Neuronal stem cell (in vitro differentiated cells): ENCODE data around the gene PAIP2B.
A peak's percentile ranks its signal among the peaks of the same experiment; 100 is the strongest.

ENCODE experiments used
- DNase-seq: peaks from one replicate; pipeline ENCODE4 v3.0.0-alpha.2; 2013; ENCODE audit warnings: low spot score
- H2AFZ ChIP-seq: one replicate; pipeline ENCODE4 v1.6.1; 2013; ENCODE audit warnings: mild to moderate bottlenecking, low read length, inconsistent platforms
- H2AK5ac ChIP-seq: 2 replicates; pipeline ENCODE4 v1.6.1; 2013; ENCODE audit warnings: low read depth, mild to moderate bottlenecking, inconsistent platforms, low read length, moderate library complexity, mixed read lengths
- H2BK120ac ChIP-seq: 2 replicates; pipeline ENCODE4 v1.6.1; 2013; ENCODE audit warnings: low read depth, mild to moderate bottlenecking, inconsistent platforms, low read length, moderate library complexity, mixed read lengths
- H2BK12ac ChIP-seq: one replicate; pipeline ENCODE4 v1.6.1; 2013; ENCODE audit warnings: low read length, inconsistent platforms
- H2BK15ac ChIP-seq: 2 replicates; pipeline ENCODE4 v1.6.1; 2013; ENCODE audit warnings: mild to moderate bottlenecking, low read length, inconsistent platforms, mixed read lengths
- H2BK5ac ChIP-seq: one replicate; pipeline ENCODE4 v1.6.1; 2013; ENCODE audit warnings: inconsistent platforms, mild to moderate bottlenecking, low read length, moderate library complexity
- H3K14ac ChIP-seq: one replicate; pipeline ENCODE4 v1.6.1; 2013; ENCODE audit warnings: low read length, inconsistent platforms
- H3K18ac ChIP-seq: 2 replicates; pipeline ENCODE4 v1.6.1; 2013; ENCODE audit warnings: low read length, inconsistent platforms
- H3K23ac ChIP-seq: 2 replicates; pipeline ENCODE4 v1.6.1; 2013; ENCODE audit warnings: low read depth, mild to moderate bottlenecking, mixed read lengths, low read length, inconsistent platforms; ENCODE audit not compliant: poor library complexity
- H3K27ac ChIP-seq: replicated peaks from 3 replicates; pipeline ENCODE4 v1.5.1; 2013; ENCODE audit warnings: low read length, inconsistent platforms
- H3K27me3 ChIP-seq, 3 experiments: 2 replicates each; pipeline ENCODE4 v1.6.1; 2013; ENCODE audit warnings: low read length in 3 of 3, mild to moderate bottlenecking in 2 of 3, inconsistent platforms in 1 of 3, low read depth in 1 of 3, mixed read lengths in 1 of 3, moderate library complexity in 1 of 3; ENCODE audit not compliant: control insufficient read depth in 3 of 3, insufficient read depth in 3 of 3
- H3K36me3 ChIP-seq, 2 donors: replicated peaks in 1 of 2; 2 replicates each; pipeline ENCODE4 v1.6.1; 2013; ENCODE audit warnings: low read length in 2 of 2; ENCODE audit not compliant: control insufficient read depth in 2 of 2, insufficient read depth in 2 of 2
- H3K4ac ChIP-seq: 2 replicates; pipeline ENCODE4 v1.6.1; 2013; ENCODE audit warnings: inconsistent platforms, mild to moderate bottlenecking, low read length, moderate library complexity
- H3K4me1 ChIP-seq, 2 donors: 1 replicate in 1 of 2; 2 replicates in 1 of 2; pipeline ENCODE4 v1.6.1; 2013; ENCODE audit warnings: low read length in 2 of 2, low read depth in 1 of 2; ENCODE audit not compliant: control insufficient read depth in 2 of 2, insufficient read depth in 1 of 2
- H3K4me2 ChIP-seq: one replicate; pipeline ENCODE4 v1.6.1; 2013; ENCODE audit warnings: mild to moderate bottlenecking, low read length, inconsistent platforms; ENCODE audit not compliant: insufficient read depth, poor library complexity, severe bottlenecking
- H3K4me3 ChIP-seq, 2 donors: 2 replicates each; pipeline ENCODE4 v1.5.1; 2013; ENCODE audit warnings: low read length in 2 of 2, mild to moderate bottlenecking in 2 of 2, inconsistent platforms in 1 of 2, moderate library complexity in 1 of 2
- H3K79me1 ChIP-seq: one replicate; pipeline ENCODE4 v1.6.1; 2013; ENCODE audit warnings: low read depth, mild to moderate bottlenecking, inconsistent platforms, low read length, moderate library complexity
- H3K9ac ChIP-seq: one replicate; pipeline ENCODE4 v1.6.1; 2013; ENCODE audit warnings: mild to moderate bottlenecking, low read depth, low read length, inconsistent platforms; ENCODE audit not compliant: poor library complexity
- H3K9me3 ChIP-seq, 2 donors: replicated peaks in 1 of 2; 2 replicates each; pipeline versions ENCODE3 to v1.6.1; 2013; ENCODE audit warnings: low read length in 2 of 2, mild to moderate bottlenecking in 2 of 2, inconsistent platforms in 1 of 2, low read depth in 1 of 2, mixed read lengths in 1 of 2, moderate library complexity in 1 of 2; ENCODE audit not compliant: control insufficient read depth in 2 of 2, insufficient read depth in 1 of 2
- H4K8ac ChIP-seq: one replicate; pipeline ENCODE4 v1.6.1; 2013; ENCODE audit warnings: low read depth, mild to moderate bottlenecking, inconsistent platforms, low read length, moderate library complexity
- H4K91ac ChIP-seq: one replicate; pipeline ENCODE4 v1.6.1; 2013; ENCODE audit warnings: low read length, low read depth, mild to moderate bottlenecking, inconsistent platforms; ENCODE audit not compliant: poor library complexity
- WGBS, 2 donors: extraction: QIAGEN DNeasy Blood & Tissue Kit; methylation state at CpG; one replicate each; pipeline ENCODE4 v1.1.7; 2013; ENCODE audit warnings: missing lambda C conversion rate in 2 of 2, mixed read lengths in 1 of 2; ENCODE audit not compliant: insufficient read length in 2 of 2, insufficient replicate concordance in 1 of 2; ENCODE audit errors: extremely low coverage in 2 of 2; 5-methylcytosine and 5-hydroxymethylcytosine counted together

Gene PAIP2B

GRCh38 chr2:71206271-71206670 is 20.6 kb downstream of the PAIP2B start:
- Histone ChIP-seq H2BK120ac (no peak overlapping the region), H3K9ac (no peak overlapping the region), H2AFZ (no peak overlapping the region), H3K18ac (no peak overlapping the region), H3K4me2 (no peak overlapping the region), H3K4me1 (no peaks in the 10 kb centered on the region), H4K91ac (no peak overlapping the region), H2AK5ac (no peak overlapping the region), H3K23ac (no peak overlapping the region), H4K8ac (no peak overlapping the region), H2BK15ac (no peak overlapping the region), H3K9me3 (no peaks in the 10 kb centered on the region), H3K4ac (no peak overlapping the region), H2BK12ac (no peak overlapping the region), H2BK5ac (no peak overlapping the region), H3K27ac (no peak overlapping the region), H3K79me1 (no peaks in the 10 kb centered on the region), H3K27me3 (peaks cover 0 to 2% (median 0%) of the 10 kb centered on the region in 3 experiments), H3K36me3 (peaks cover 0 to 1% of the 10 kb centered on the region in 2 donors), H3K14ac (no peak overlapping the region), H3K4me3 (no peak overlapping the region)
- no peak for DNase-seq

- no peak for DNase-seq
- no CpG with 5 or more reads among the region's 3 CpGs for WGBS, 2 donors
- Histone ChIP-seq H3K4me2 (no peak overlapping the region), H3K27me3 (no peaks in the 10 kb centered on the region), H3K9ac (no peak overlapping the region), H2AK5ac (no peak overlapping the region), H4K91ac (no peak overlapping the region), H4K8ac (no peak overlapping the region), H3K36me3 (peaks cover 0 to 2% of the 10 kb centered on the region in 2 donors), H3K14ac (no peak overlapping the region), H3K18ac (no peak overlapping the region), H2AFZ (no peak overlapping the region), H3K79me1 (peaks cover 2% of the 10 kb centered on the region), H3K4me1 (no peaks in the 10 kb centered on the region), H2BK5ac (no peak overlapping the region), H2BK15ac (no peak overlapping the region), H2BK120ac (peak overlapping the region; percentile 47), H3K23ac (no peak overlapping the region), H3K4me3 (no peak overlapping the region), H3K9me3 (no peaks in the 10 kb centered on the region), H2BK12ac (no peak overlapping the region), H3K4ac (no peak overlapping the region), H3K27ac (no peak overlapping the region)
Measured at GRCh38 chr2:71191570-71191943, 35.3 kb downstream of the PAIP2B start.

DNA sequence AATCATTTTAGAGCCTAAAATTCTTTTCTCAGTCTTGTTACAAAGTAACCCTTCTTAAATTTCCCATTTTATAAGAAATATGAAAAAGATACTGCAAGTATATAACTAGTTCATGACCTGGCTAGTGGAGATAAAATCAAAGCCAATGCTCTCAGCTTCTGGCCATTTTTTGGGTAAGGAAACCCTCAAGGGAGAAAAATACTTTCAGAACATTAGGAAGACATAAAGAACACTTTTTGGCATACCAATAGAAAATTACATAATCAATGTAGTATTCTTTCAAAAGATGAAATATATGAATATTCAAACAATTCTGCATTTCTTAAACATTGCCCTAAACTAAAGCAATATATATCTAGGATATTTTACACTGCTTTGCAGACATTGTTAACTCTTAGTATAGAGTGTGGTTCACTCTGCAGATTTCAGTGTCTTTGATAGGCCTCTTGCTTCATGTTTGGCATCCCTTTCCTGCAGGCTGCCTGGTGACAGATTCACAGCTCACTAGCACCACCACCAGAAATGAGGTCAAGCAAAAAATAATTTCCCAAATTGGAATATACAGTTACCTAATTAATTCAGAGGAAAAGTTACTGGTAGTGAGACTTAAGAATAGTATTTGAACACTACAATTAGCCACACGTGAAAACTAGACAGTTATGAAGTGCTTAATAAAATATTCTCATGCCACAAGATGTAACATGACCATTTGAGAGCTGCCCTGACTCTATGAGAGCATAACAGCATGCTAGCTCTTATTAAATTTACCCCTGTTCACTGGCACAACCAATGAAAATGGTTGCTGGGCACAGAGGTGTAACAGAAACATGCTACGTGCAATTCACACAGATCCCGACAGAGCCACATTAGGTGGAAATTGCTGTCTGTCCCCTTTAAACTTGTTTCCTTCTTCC is 36.0 kb downstream of the PAIP2B start:
- Histone ChIP-seq H2BK120ac (no peak overlapping the region), H4K91ac (no peak overlapping the region), H3K9ac (no peak overlapping the region), H3K4me2 (no peak overlapping the region), H3K4me3 (no peak overlapping the region), H2BK5ac (no peak overlapping the region), H3K4me1 (no peaks in the 10 kb centered on the region), H3K27ac (no peak overlapping the region), H4K8ac (no peak overlapping the region), H3K4ac (no peak overlapping the region), H3K23ac (no peak overlapping the region), H3K14ac (no peak overlapping the region), H2AK5ac (no peak overlapping the region), H3K9me3 (no peaks in the 10 kb centered on the region), H3K18ac (no peak overlapping the region), H3K27me3 (no peaks in the 10 kb centered on the region), H2BK12ac (no peak overlapping the region), H3K36me3 (peaks cover 0 to 2% of the 10 kb centered on the region in 2 donors), H2AFZ (no peak overlapping the region), H3K79me1 (peaks cover 2% of the 10 kb centered on the region), H2BK15ac (no peak overlapping the region)
- DNase-seq: no peak
- WGBS, 2 donors: no CpG with 5 or more reads among the region's 3 CpGs

GRCh38 chr2:71187589-71187988 is 39.3 kb downstream of the PAIP2B start:
- peaks cover 0 to 2% of the 10 kb centered on the region in 2 donors for H3K36me3 ChIP-seq
- H3K9ac ChIP-seq: no peak overlapping the region
- H3K23ac ChIP-seq: no peak overlapping the region
- H3K4me3 ChIP-seq: no peak overlapping the region
- no peak overlapping the region for H2BK120ac ChIP-seq
- no peaks in the 10 kb centered on the region for H3K4me1 ChIP-seq
- no peak overlapping the region for H3K27ac ChIP-seq
- H2BK12ac ChIP-seq: no peak overlapping the region
- DNase-seq: no peak
- H2AK5ac ChIP-seq: no peak overlapping the region
- H4K91ac ChIP-seq: no peak overlapping the region
- H3K27me3 ChIP-seq: no peaks in the 10 kb centered on the region
- H3K9me3 ChIP-seq: no peaks in the 10 kb centered on the region
- no peak overlapping the region for H2AFZ ChIP-seq
- no peak overlapping the region for H3K18ac ChIP-seq
- H3K79me1 ChIP-seq: peaks cover 2% of the 10 kb centered on the region
- WGBS, 2 donors: no CpG with 5 or more reads among the region's 2 CpGs
- no peak overlapping the region for H2BK5ac ChIP-seq
- no peak overlapping the region for H3K4me2 ChIP-seq
- no peak overlapping the region for H4K8ac ChIP-seq
- H3K4ac ChIP-seq: no peak overlapping the region
- H3K14ac ChIP-seq: no peak overlapping the region
- H2BK15ac ChIP-seq: no peak overlapping the region
